Measurements from ENCODE around the gene CCDC63. TPM values are rescaled to one million over a fixed set of nuclear protein-coding genes. Genes with fewer than 3 reads are reported as not detected.
"Not testable (repeated sequence)": the region's sequence is repeated elsewhere in the genome, so short reads cannot be mapped to it uniquely, and the experiment has no call there.

Gene CCDC63
- polyA plus RNA-seq, 1 donor = not detected

DNA sequence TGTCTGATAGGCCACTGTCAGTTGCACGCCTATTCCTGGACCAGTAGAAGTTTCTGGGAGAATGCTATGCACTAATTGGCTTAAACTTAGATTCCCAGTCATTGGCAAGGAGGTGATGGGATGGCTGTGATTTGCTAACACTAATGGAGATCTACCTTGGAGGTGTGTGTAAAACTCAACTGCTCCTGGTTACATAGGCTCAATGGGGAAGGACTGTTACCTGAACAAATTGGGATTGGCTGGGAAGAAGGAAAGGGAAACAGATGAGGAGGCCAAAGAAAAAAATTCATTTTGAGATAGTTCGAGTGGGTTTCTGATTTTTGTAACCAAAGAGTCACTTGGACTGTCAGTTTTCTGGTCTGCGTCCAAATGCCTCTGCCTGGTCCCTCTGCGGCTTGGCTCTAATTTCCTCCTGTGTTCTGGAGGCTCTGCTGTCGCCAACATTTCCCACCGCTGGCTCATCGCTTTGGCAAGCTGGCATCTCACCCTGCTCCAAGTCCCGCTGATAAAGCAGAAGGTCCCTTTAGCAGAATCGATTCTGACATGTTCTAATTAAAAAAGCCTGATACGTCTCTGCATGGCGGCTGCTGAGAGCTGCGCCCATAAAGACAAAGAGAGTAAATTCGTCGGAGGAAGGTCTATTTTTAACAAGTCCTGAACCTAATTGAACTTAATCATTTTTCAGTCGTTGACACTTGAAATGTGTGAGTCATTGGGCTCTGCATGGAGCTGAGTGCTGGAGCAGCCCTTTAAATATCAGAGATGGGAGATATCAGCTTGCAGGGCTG is 2.0 kb upstream of the CCDC63 start:
- DNase-seq = no peak

DNA sequence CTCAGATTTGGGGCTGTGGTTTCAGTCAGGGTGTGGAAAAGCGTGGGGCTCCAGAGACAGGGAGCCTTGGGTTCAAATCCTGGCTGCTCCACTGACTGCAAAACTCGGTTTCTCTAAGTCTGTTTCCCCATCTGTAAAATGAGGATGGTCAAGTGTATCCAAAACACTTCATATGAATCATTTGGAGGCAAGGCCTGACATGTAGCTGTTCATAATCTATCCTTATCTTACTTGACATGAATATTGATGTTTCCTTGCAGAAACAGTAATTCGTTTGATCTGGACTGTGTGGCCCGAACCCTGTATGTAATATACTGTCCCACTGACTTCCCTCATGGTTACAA is 1.5 kb upstream of the CCDC63 start:
- no peak for DNase-seq

GRCh38 chr12:110848314-110848923 is 1.6 kb downstream of the CCDC63 start:
- DNase-seq = no peak

DNA sequence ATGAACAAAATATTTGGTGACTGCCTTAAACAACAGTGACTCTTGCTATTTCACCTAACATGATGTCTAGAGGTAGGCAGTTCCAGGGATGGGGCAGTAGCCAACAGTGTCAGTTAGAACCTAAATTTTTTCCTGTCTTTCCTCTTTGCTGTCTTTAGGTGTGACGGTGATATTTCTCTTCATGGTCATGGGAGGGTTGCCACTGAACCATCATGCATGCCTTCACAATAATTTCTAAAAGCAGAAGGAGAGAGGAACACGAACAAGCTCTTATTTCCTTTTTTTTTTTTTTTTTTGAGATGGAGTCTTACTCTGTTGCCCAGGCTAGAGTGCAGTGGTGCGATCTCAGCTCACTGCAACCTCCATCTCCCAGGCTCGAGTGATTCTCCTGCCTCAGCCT is 2.4 kb downstream of the CCDC63 start:
- no peak for DNase-seq

GRCh38 chr12:110849748-110850403 is 3.1 kb downstream of the CCDC63 start:
- no peak for DNase-seq

DNA sequence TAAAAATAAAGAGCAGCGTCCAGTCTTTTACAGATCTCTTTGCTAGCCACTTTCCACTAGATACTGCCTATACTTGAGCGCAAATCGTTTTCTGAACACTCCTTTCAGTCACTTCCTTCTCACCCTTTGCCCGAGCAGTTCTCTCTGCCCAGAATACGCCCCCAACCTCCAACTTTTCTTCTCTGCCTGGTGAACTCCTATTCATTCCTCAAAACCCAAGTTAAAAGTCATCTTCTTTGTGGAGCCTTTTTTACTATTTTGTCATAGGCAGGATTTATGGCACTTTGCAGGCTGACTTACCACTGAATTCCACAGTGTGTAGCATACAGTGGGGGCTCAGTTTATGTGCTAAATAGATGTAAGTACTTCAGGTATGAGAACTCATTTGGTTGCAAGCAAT is 4.0 kb downstream of the CCDC63 start:
- DNase-seq = no peak

DNA sequence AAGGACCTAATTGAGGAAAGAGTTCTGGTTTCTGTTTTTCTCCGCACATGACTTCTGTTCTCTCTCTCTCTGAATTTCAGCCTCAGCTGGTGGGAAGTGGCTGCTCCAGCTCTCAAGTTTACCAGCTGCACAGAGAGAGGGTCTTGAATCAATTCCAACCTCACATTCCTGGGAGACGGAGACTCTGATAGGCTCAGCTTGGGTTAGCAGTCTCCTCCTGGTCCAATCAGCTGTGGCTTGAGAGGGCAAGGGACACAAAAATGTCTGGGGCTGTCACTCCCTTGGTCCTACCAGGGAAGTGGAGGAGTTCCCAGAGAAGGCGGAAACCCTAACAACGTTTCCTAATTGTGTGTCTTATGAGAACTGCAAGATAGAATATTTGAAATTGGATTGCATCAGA is 7.0 kb downstream of the CCDC63 start:
- peak; percentile 35 for DNase-seq

GRCh38 chr12:110856542-110856941 is 9.8 kb downstream of the CCDC63 start:
- no peak for DNase-seq

- DNase-seq = no peak
These were observed 10.7 kb downstream of the CCDC63 start for GRCh38 chr12:110857528-110857927.

- not testable (repeated sequence) for DNase-seq
These were observed 11.2 kb downstream of the CCDC63 start for GRCh38 chr12:110857954-110858353.

- no peak for DNase-seq
These were observed 12.1 kb downstream of the CCDC63 start for GRCh38 chr12:110858848-110859247.

GRCh38 chr12:110860833-110861296 is 14.1 kb downstream of the CCDC63 start:
- DNase-seq = no peak

- no peak for DNase-seq
These were observed 14.9 kb downstream of the CCDC63 start for GRCh38 chr12:110861729-110862128.

- DNase-seq = no peak
These were observed 15.5 kb downstream of the CCDC63 start for GRCh38 chr12:110862329-110862728.

DNA sequence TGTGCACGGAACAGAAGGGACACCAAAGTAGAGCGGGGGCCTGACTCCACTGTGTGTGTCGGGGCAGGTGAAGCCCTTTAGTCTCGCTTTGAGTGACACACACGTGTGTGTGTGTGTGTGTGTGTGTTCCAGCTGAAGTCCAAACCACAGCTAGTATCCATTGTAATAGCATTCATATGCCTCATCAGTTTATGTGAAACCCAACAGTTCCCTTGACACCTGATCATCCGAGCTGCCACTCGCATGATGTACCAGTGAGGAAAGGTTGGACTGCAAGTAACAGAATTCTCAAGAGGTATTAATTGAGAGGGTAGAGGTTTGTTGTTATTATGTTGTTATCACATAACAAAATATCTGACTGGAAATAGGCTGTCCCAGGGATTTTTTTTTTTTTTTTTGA is 16.4 kb downstream of the CCDC63 start:
- DNase-seq = no peak

DNA sequence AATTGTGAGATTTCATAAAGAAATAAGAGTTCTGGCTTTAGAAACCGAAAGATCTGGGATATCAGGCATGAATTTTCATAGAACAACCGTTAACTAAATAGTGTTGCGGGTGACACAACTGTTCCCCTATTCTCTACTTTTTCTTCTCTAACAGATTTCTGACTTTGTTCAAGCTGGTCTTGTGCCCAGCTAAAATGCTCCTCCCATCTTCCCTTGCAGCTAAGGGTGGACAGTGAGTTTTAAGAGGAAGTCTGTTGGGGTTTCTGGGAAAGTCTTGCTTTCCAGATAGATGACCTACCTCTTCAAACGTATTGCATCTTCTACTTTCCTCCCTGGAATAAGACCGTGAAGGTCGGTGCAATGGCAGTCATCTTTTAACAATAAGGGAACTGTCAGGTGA is 18.7 kb downstream of the CCDC63 start:
- DNase-seq = no peak

GRCh38 chr12:110869026-110869425 is 22.2 kb downstream of the CCDC63 start:
- DNase-seq = no peak

- no peak for DNase-seq
These were observed 23.0 kb downstream of the CCDC63 start for GRCh38 chr12:110869803-110870202.

DNA sequence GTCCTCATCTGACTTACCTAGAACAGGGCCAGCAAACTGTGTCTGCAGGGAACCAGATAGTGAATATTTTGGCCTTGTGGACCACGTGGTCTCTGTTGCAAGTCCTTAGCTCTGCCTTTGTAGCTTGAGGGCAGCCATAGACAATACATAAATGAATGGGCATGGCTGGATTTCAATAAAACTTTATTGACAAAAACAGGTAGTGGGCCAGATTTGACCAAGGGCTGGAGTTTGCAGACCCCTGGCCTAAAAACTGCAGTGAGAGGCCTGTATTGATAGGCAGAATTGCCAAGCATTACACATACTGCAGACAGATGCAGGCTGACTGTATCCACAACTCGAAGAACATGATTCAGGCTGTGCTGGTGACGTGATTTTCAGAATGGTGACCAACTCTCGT is 25.3 kb downstream of the CCDC63 start:
- no peak for DNase-seq

- DNase-seq = no peak
These were observed 27.6 kb downstream of the CCDC63 start for GRCh38 chr12:110874351-110874750.

- no peak for DNase-seq
These were observed 28.0 kb downstream of the CCDC63 start for GRCh38 chr12:110874781-110875180.

DNA sequence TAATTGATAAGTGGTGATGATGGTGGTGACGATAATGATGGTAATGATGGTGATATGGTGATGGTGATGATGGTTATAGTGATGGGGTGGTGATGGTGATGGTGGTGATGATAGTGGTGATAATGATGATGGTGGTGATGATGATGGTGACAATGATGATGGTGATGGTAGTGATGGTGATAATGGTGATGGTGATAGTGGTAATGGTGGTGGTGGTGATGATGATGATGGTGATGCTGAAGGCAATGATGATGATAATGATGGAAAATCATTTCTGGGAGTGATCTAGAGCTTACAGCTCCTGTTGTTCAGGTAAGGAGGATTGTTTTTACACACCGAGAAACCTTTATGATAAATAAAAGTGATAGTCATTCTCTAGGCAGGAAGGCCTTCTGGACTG is 33.9 kb downstream of the CCDC63 start:
- no peak for DNase-seq

- no peak for DNase-seq
These were observed 36.5 kb downstream of the CCDC63 start for GRCh38 chr12:110883251-110883650.

Measured in hindlimb muscle (tissue), 1 donor.